Renal pelvis (tissue), 4 donors: Measurements from ENCODE around the gene RAB11FIP2. TPM values are rescaled to one million over a fixed set of nuclear protein-coding genes. Genes with fewer than 3 reads are reported as not detected.

ENCODE experiments used
- DNase-seq: peaks from one replicate; pipeline ENCODE4 v3.0.0-alpha.2; 2013
- polyA plus RNA-seq, 3 donors: library from polyadenylated mRNA; unstranded; fragments of 120-200 nt; gene quantifications; one replicate each; pipeline ENCODE4 v1.2.1, GENCODE V29; 2013; ENCODE audit not compliant: insufficient read length in 3 of 3

Gene RAB11FIP2
- polyA plus RNA-seq, 3 donors = 53.0 to 60.5 (median 58.7) TPM

GRCh38 chr10:117991701-117992100 is 55.0 kb downstream of the RAB11FIP2 start:
- no peak for DNase-seq

GRCh38 chr10:117989962-117990361 is 56.8 kb downstream of the RAB11FIP2 start:
- DNase-seq = no peak

- DNase-seq = no peak
Measured at GRCh38 chr10:117988814-117989213, 57.9 kb downstream of the RAB11FIP2 start.

GRCh38 chr10:117987244-117987909 is 59.4 kb downstream of the RAB11FIP2 start:
- no peak for DNase-seq

GRCh38 chr10:117983961-117984360 is 62.8 kb downstream of the RAB11FIP2 start:
- no peak for DNase-seq

- no peak for DNase-seq
Measured at GRCh38 chr10:117980755-117981702, 65.7 kb downstream of the RAB11FIP2 start.

- no peak for DNase-seq
Measured at GRCh38 chr10:117980216-117980615, 66.5 kb downstream of the RAB11FIP2 start.

- no peak for DNase-seq
Measured at GRCh38 chr10:117972168-117972837, 74.4 kb downstream of the RAB11FIP2 start.

- DNase-seq = no peak
Measured at GRCh38 chr10:117970962-117971361, 75.8 kb downstream of the RAB11FIP2 start.

GRCh38 chr10:117969592-117969991 is 77.1 kb downstream of the RAB11FIP2 start:
- DNase-seq = no peak

- no peak for DNase-seq
Measured at GRCh38 chr10:117968354-117969182, 78.2 kb downstream of the RAB11FIP2 start.

- DNase-seq = no peak
Measured at GRCh38 chr10:117967149-117967650, 79.5 kb downstream of the RAB11FIP2 start.

GRCh38 chr10:117965984-117966383 is 80.8 kb downstream of the RAB11FIP2 start:
- no peak for DNase-seq

- no peak for DNase-seq
Measured at GRCh38 chr10:117964536-117964935, 82.2 kb downstream of the RAB11FIP2 start.

GRCh38 chr10:117960345-117960935 is 86.3 kb downstream of the RAB11FIP2 start:
- DNase-seq = no peak

GRCh38 chr10:117956972-117957371 is 89.8 kb downstream of the RAB11FIP2 start:
- DNase-seq = no peak

GRCh38 chr10:117955176-117955575 is 91.6 kb downstream of the RAB11FIP2 start:
- DNase-seq = no peak
